ENCODE results near the gene SPAG7.

GRCh38 chr17:5000237-5000639 lies 32.6 kb upstream of the SPAG7 start:
- TF ChIP-seq CTCF (conservative IDR thresholded peaks at IDR 0.05; ENCODE audit: low read length) (no peak), EZH2phosphoT487 (IDR thresholded peaks at IDR 0.05; ENCODE audit: borderline replicate concordance, low read depth, low read length) (no peak)
